GM12864 (cell line): Measurements from ENCODE around the gene CLK2.

Experiments used
- DNase-seq: peaks from one replicate; pipeline ENCODE4 v3.0.0-alpha.2; 2011; ENCODE audit warnings: low read depth
- H3K4me3 ChIP-seq: 2 replicates; pipeline ENCODE4 v1.5.1; 2011; ENCODE audit warnings: mild to moderate bottlenecking, low read depth, low read length, control low read depth
- CTCF ChIP-seq: IDR thresholded peaks from 2 replicates; pipeline ENCODE4 v1.5.1; 2011; ENCODE audit warnings: low read depth, mild to moderate bottlenecking, moderate library complexity, low read length, control low read depth, inconsistent platforms; ENCODE audit errors: missing control alignments

Gene CLK2

GRCh38 chr1:155286544-155286943, 13.2 kb upstream of the CLK2 start:
- no peak for TF ChIP-seq CTCF
- DNase-seq: no peak

GRCh38 chr1:155285631-155286044, 12.3 kb upstream of the CLK2 start:
- no peak for TF ChIP-seq CTCF
- H3K4me3 ChIP-seq: no peak overlapping the region
- DNase-seq: no peak

More at GRCh38 chr1:155286544-155286943, 13.2 kb upstream of the CLK2 start:
- H3K4me3 ChIP-seq: no peak overlapping the region

GRCh38 chr1:155285063-155285462, 11.8 kb upstream of the CLK2 start:
- DNase-seq: no peak
- no peak for TF ChIP-seq CTCF
- H3K4me3 ChIP-seq: no peak overlapping the region

GRCh38 chr1:155284476-155284875, 11.2 kb upstream of the CLK2 start:
- DNase-seq: no peak
- no peak overlapping the region for H3K4me3 ChIP-seq
- no peak for TF ChIP-seq CTCF

GRCh38 chr1:155282488-155283091, 9.3 kb upstream of the CLK2 start:
- no peak for DNase-seq
- TF ChIP-seq CTCF: no peak
- H3K4me3 ChIP-seq: no peak overlapping the region

GRCh38 chr1:155279268-155279667, 6.0 kb upstream of the CLK2 start:
- TF ChIP-seq CTCF: no peak
- no peak for DNase-seq
- no peak overlapping the region for H3K4me3 ChIP-seq

- no peak for TF ChIP-seq CTCF
- no peak overlapping the region for H3K4me3 ChIP-seq
- no peak for DNase-seq
These were observed 5.4 kb upstream of the CLK2 start for GRCh38 chr1:155278689-155279160.
